GM21619 (cell line): Measurements from ENCODE around the gene GPR183.

Experiments
- ATAC-seq: cut with Tn5 transposase; IDR thresholded peaks from one replicate; pipeline ENCODE4 v1.9.1; 2021; ENCODE audit not compliant: unreplicated experiment

GPR183 gene

DNA sequence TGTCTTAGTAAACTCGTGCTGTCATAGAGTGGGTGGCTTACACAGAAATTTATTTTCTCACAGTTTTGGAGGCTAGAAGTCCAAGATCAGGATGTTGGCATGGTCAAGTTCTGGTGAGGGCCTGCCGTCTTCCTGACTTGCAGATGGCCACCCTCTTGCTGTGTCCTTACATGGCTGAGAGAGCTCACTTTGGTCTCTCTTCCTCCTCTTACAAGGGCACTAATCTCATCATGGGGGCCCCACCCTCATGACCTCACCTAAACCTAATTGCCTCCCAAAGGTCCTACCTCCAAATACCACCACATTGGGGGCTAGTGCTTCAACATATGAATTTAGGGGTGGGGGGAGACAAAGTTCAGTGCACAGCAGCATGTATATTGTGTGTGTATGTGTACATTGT, 34.7 kb downstream of the GPR183 start:
- no peak for ATAC-seq

DNA sequence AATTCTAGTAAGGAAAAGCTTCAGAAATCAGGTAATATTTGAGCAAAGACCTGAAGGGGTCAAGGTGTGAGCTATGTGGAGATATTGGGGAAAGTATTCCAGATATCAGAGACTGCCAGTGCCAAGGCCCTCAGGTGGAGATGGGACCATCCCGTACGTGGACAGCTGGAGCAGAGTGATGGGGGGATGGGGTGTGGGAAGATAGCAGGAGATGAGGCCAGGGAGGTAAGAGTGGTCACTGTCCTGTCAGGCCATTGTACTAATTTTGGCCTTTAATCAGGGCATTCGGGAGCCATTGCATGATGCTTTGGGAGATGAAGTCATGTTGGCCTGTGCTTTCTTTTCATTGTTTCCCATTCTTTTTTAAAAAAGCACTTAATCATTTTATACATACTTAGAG, 36.0 kb downstream of the GPR183 start:
- ATAC-seq: no peak

DNA sequence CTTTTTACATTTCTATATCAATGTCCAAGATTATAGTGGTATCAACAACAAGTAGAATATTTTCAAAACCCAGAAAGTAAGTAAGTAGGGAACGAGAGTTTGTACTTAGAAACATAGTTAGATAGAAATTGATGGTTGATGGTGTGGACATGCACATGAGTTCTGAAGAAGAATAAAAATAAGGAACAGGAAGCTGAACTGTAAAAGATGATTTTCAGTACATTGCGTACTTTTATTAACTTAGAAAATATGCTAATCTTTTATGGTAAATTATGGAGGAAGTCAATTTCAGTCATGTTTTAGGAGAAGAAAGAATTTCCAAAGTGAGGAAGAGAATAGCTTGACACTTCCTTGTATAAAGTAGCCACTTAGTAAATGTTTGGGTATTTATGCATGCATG, 36.7 kb downstream of the GPR183 start:
- ATAC-seq: no peak

DNA sequence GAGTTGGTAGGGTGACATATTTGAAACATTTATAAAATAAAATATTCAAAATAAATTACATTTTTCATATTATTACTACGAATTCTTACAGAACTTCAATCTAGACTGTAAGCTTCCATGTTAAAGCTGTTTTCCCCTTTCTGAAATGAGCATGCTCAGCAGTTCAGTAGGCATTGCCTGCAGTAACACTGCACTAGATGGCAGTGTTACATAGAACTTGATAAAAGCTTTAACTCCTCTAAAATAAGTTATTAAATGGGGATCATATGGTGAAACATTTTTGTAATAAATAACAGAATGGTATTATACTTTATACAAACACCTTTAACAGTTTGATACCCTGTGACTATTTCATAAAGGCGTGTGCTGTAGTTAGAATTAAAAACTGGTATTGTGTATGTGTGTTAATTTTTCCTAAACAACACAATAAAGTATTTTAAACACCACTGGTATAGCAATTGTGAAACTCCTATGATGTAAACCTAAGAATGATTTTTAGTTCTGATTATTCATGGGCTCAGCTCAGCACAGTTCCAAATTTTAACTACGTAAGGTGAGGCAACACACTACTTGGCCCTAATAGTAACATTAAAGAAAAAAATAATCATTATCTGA, 37.5 kb downstream of the GPR183 start:
- ATAC-seq: peak; percentile 71

DNA sequence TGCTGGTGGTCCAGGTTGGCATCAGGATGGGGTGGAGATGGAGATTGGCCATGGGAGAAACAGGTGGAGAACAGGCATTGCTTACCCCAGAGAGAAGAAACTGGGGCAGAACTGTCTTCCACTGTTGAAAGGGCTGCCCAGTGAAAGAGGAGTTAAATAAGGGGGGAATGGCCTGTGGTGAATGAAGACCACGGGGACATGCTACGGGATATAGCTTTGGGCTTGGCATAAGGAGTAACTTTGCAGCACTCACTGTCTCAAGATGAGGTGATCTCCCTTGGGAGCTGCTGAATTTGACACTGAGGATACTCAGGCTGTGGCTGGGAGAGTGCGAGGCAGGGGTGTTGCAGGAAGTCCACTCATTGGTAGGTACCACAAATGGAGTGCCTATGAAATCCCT, 38.4 kb downstream of the GPR183 start:
- ATAC-seq: no peak

DNA sequence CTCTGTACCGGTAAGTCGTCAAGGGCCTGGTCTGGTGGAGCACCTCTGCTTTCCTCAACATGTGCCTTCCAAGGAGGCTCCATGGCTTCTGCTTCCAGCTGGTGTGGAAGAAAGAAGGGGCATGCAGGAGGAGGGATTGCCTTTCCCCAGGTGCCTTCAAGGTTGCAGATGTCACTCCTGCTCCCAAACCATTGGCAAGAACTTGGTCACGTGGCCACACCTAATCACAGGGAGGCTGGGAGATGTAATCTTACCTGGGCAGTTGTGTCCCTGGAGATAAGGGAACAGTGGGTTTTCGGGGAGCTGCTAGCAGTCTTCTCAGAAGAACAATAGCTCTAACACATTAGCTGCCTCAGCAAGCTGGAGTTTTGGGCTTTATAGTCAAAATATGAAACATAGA, 39.3 kb downstream of the GPR183 start:
- ATAC-seq: no peak

DNA sequence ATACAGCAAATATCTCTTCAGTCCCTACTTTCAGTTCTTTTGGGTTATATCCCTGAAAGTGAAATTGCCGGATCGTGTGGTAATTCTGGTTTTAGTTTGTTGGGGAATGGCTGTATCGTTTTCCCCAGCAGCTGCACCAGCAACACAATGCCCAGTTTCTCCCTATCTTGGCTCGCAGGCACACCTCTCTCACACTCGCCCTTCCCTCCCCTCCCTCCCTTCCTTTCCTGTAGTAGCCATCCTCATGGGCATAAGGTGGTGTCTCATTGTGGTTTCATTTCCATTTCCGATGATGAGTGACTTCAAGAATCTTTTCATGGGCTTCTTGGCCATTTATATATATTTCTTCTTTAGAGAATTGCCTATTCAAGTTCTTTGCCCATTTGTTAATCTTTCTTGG, 40.4 kb downstream of the GPR183 start:
- no peak for ATAC-seq

DNA sequence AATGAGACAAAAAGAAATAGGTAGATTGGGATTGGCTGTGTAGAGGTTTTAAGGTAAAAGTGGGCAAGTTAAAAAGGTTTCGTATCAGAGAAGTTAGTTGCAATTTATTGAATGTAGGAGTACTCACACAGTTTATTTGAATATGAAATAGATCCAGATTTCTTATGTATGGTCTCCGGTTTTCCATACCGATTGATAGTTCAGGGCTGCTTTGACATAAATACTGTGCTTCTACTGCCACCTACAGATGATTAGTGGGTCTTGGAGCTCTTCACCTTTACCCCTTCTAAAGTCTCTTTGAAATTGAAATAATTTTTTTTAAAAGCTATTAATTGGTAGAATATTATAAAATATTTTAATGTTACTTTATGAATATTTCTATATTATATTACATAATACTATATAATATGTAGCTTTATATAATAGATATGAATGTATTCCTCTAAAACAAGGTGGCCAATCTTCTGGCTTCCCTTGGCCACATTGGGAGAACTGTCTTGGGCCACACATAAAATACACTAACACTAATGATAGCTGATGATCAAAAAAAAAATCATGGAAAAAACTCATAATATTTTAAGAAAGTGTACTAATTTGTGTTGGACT, 41.3 kb downstream of the GPR183 start:
- ATAC-seq: no peak

DNA sequence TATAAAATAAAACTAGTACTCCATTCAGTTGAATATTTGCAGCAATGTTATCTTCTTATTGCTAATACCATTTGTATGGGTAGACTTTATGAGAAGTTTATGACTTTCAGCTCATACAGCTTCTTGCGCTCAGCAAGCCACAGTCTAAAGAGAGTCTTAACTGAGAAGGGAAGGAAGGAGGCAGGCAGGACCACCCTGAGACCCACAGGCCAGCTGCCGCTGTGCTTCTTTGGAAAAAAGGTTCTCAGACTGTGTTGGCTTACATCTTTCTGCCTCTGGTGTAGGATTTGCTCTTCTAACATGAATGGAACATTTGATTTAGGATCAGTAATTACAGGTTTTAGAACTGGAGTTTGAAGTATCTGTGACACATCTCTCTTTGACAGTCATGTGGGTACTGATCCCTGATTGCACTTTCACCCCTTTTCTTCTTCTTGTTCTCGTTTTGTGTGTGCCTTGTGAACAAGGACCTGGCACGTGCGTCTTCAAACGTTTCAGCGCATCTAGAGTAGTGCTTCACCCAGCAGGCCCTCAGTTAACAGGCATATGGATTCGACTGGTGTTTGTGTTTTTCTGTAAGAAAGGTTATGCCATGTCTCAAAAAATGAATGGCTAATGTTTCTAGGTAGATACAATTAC, 41.9 kb downstream of the GPR183 start:
- ATAC-seq: no peak

DNA sequence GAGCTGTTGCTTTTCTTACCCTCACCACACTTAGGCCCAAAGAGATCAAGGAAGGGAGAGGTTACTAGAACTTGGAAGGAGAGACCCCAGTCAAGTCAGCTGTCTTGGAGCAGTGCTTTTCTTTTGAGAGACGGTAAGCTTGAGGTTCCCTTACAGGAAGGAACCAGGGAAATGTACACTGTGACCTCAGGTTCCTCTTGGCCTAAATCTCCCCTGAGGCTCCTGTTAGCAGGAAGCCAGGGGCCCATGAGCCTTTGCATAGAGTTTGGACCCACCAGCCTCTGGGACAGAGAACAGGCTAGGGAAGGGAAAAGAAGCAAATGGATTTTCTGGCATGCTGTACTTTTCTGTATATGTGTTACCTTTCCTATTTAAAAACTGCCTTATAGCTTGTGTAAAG, 43.1 kb downstream of the GPR183 start:
- no peak for ATAC-seq

DNA sequence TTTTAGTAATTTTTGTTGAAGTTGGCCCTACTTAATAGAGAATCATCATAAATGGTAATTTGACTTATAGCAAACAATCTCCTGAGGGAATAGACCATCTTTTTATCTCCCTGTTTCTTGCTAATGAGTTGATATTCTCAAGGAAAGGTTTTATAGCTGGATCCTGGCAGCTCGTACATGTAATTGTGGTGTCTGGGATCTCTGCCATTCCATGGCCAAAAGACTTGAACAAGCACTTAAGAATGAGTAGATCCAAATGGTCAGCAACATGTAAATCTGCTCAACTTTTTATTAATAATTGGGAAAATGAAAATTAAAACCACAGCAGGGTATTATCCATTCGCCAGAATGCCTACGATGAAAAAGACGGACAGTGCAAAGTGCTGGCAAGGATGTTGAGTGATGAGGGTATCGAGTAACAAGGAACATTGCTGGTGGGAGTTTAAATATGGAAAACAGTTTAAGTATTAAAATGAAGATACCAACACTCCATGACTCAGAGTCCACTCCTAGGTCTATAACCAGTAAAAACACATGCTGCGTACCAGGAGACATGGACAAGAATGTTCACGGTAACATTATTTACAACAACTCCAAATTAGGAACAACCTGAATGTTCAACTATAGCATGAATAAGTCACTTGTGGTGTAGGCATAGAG, 43.9 kb downstream of the GPR183 start:
- ATAC-seq: no peak

DNA sequence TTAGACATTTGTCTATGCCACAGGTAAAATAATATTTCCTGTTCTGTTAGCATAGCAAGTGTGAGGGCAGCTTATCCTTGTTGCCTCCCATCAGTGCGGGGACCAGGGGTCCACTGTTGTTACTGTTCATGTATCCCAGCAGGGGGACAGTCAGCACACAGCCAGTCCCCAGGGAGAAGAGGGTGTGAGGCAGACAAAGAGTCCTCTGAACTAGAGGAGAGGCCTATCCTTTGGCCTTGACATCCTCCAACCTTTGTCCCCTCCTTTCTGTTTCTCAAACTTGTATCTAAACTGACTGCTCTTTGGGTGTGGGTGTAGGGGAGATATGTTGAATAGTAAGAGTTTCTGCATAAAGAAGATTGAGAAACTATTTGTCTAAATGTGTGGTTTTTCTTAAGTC, 46.1 kb downstream of the GPR183 start:
- no peak for ATAC-seq

DNA sequence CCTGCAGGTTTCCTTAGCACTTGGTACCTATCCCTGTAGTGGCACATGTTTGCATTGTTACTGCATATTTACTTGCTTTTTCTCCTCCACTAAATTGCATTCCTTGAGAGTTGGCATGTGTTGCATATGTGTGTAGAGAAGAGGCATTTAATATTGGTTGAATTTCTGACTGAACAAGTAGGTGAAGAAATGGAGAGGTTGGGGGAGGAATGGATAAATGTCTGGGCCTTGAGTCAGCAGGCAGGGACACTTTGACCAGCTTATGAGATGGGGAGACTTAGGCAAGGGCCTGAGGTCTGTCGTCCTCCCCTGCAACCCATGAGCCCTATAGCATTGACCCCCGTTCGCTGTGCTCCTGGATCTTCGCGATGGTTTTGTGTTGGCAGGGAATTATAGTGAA, 47.0 kb downstream of the GPR183 start:
- no peak for ATAC-seq

DNA sequence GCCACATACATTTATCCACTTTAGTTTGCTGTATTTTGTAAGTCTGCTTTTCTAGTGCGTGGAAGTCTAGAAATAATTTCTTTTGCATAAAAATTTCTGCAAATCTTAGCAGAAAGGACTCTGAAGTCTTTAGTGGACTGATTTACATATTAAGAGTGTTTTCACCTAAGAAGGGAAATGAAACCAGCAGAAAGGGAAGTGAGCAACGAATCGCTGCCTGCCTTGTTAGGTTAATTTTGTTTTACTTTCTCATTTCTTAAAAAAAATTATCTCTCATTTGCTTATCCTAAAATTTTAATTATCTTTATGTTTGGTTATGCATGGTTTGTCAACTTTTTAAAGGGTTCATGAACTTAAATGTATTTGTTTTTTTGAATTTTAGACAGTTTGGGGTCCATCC, 48.3 kb downstream of the GPR183 start:
- ATAC-seq: peak; percentile 56

DNA sequence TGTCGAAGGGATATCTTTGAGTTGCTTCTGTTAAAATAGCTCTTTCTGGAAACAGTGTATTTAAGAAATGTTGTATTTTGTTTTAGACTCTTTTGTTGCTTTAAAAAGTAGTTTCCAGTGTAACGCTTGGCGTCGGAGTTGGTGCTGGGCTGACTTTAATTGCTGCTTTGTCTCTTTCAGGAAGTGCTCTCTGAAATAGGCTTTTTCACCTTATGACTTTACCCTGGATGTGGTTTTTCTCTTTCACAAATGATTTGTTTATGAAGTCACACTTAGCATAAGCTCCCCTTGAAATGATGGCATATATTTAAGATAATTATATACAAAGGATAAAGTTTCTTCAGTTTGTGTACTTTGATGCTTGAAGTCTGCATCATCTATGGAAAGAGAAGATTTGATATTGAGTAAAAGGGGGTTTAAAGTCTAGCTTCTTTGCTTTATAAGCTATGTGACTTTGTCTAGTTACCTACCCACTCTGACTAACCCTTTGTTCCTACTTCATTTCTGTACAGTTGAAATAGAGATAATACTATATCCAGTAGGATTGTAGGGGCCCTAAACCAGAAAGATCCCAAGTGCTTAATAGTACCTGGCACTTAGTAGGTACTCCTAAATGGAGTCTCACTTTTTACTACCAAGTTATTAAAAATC, 48.9 kb downstream of the GPR183 start, which contains the start of gene GPR18:
TSS of gene GPR18 (minus strand) at position 170 of the 651 bp plus-strand sequence. CDS start 2,507 bp downstream, outside the sequence.
- ATAC-seq: peak; percentile 93

DNA sequence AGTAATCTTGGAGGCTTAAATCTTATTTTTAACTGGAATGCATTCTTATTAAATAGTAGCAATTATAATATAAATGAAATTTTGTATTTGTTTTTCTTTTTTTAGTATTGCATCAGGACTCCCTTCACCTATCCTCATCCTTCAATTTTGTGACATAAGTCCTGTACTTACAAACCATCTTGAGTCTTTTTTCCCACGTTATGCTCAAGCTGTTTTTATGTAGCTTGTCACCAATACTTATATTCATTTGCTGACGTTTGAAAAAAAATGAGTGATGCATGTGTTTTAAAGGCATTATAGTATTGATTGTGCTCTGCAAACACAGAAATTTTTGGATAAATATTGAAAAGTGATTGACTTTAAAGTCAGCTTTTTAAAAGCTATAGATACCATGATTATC, 49.9 kb downstream of the GPR183 start:
- ATAC-seq: no peak

DNA sequence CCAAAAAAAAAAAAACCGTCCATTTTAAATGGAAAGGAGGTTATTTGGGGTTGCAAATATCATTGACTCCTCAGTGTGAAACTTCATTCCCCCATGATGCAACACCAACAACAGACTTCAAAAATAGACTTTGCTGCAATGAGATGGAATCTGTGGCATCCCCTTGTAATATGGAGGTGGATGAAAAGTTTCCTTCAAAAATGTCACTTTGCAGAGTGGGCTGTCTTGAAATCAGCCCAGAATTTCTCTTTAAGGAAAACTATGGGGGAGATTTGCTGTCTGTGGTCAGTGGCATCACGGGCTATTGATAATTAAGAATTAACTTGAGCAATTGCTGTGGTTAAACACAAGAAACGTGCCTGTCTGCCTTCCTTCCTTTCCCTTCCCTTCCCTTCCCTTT, 50.5 kb downstream of the GPR183 start:
- ATAC-seq: no peak

DNA sequence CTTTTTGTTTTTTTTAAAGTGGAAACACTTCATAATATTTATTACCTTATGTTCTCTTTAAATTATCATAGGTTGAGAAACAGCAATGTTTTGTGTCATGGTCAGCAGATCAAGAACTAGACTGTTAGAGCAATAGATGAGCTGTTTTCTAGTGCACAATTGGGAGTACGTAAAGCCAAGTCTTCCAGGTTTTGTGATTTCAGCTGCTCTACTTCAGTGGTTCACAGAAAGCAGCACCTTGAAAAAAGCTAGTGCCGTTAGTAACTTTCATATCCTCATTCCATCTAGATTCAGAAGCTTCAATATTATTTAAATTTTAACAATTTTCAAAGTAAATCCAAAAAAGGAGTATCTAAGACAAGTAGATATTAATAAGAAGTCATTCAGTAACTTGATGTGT, 50.9 kb downstream of the GPR183 start:
- no peak for ATAC-seq

DNA sequence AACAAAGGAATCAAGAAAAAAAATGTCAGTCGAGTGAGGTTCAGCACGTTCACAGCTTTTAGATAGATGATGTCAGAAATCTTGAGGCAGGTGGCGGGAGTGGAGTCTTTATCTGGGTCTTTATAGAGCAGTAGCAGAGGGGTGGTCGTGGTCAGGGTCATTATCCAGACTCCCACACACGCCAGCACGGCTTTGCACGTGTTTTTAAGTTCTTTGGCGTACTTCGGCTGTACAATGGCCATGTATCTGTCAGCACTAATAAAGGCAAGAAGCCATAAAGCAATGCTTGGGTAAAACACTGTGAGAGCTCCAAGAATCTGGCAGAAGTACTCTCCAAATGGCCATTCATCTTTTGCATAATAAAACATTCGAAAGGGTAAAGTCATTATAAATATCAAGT, 51.9 kb downstream of the GPR183 start:
- no peak for ATAC-seq

DNA sequence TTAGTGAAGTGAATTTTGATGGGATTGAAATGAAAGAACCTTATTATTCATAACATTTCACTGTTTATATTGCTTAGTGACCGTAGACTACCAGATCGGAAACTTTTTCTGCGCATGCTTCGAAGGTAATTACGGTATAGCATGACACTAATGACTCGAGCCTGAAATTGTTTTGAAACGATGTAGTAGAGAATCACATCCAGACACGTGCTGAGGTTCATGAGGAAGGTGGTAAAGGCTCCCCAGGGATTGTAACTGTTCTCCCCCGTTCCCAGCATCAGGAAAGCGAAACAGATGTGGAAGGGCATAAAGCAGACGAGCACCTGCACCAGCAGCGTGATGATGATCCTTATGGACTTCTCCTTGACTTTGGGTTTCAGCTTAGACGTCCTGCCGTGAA, 52.4 kb downstream of the GPR183 start:
- no peak for ATAC-seq

DNA sequence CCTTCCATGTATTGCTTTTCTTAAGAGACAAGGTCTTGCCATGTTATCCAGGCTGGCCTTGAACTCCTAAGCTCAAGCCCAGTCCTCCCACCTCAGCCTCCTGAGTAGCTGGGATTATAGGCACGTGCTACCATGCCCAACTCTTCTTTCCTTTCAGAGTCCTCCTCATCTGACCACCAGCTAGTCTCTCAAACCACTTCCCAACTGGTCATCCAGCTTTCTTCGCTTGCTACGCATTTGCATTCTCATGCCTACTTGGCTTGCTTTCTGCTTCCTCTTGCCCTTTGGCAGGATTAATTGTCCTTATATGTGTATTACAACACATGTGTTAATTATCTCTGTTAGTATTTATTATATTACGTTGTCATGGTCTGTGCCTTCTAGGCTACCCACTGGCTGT, 55.3 kb downstream of the GPR183 start:
- ATAC-seq: no peak
